ENCODE data around the gene TAF4.
A peak's percentile ranks its signal among the peaks of the same experiment; 100 is the strongest.

TAF4 gene

GRCh38 chr20:61958773-61959700, 106.6 kb downstream of the TAF4 start:
- peaks cover 25% of the 10 kb centered on the region for H3K27me3 ChIP-seq (replicated peaks; ENCODE audit: control insufficient read depth, insufficient read depth, low read length)
- peaks cover 2% of the 10 kb centered on the region for H3K9me3 ChIP-seq (ENCODE audit: control insufficient read depth, low read length)
- H3K4me3 ChIP-seq (ENCODE audit: low read length) = no peak overlapping the region
- DNase-seq (ENCODE audit: low read depth) = no peak
- H3K36me3 ChIP-seq (ENCODE audit: control insufficient read depth, insufficient read depth, low read length, severe bottlenecking) = no peaks in the 10 kb centered on the region
- H3K4me1 ChIP-seq (ENCODE audit: control insufficient read depth, insufficient read depth, low read length) = no peaks in the 10 kb centered on the region
- H3K9ac ChIP-seq (ENCODE audit: low read length) = no peak overlapping the region

DNA sequence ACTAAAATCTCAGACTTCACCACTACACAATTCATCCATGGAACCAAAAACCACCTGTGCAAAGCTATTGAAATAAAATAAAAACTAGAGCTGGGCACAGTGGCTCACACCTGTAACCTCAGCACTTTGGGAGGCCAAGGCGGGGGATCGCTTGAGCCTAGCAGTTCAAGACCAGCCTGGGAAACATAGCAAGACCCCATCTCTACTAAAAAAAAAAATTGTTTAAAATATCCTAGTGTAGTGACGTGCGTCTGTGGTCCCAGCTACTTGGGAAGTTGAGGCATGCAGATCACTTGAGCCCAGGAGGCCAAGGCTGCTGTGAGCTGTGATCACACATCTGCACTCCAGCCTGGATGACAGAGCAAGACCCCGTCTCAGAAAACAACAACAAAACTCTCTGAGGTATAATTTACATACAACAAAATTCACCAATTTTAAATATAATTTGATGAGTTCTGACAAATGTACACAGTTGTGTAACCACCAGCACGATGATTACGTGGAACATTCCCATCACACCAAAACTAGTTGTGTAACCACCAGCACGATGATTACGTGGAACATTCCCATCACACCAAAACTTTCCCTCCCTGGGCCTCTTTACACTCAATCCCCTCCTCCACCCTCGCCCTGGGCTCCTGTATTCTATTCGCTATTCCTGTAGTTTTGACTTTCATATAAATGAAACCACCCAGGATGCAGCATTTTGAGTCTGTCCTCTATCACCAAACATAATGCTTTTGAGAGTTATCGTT, 107.5 kb downstream of the TAF4 start:
- H3K4me1 ChIP-seq (ENCODE audit: control insufficient read depth, insufficient read depth, low read length) = no peaks in the 10 kb centered on the region
- H3K36me3 ChIP-seq (ENCODE audit: control insufficient read depth, insufficient read depth, low read length, severe bottlenecking) = no peaks in the 10 kb centered on the region
- no peak overlapping the region for H3K4me3 ChIP-seq (ENCODE audit: low read length)
- no peaks in the 10 kb centered on the region for H3K9me3 ChIP-seq (ENCODE audit: control insufficient read depth, low read length)
- no peak for DNase-seq (ENCODE audit: low read depth)
- H3K27me3 ChIP-seq (replicated peaks; ENCODE audit: control insufficient read depth, insufficient read depth, low read length) = peaks cover 17% of the 10 kb centered on the region
- no peak overlapping the region for H3K9ac ChIP-seq (ENCODE audit: low read length)

DNA sequence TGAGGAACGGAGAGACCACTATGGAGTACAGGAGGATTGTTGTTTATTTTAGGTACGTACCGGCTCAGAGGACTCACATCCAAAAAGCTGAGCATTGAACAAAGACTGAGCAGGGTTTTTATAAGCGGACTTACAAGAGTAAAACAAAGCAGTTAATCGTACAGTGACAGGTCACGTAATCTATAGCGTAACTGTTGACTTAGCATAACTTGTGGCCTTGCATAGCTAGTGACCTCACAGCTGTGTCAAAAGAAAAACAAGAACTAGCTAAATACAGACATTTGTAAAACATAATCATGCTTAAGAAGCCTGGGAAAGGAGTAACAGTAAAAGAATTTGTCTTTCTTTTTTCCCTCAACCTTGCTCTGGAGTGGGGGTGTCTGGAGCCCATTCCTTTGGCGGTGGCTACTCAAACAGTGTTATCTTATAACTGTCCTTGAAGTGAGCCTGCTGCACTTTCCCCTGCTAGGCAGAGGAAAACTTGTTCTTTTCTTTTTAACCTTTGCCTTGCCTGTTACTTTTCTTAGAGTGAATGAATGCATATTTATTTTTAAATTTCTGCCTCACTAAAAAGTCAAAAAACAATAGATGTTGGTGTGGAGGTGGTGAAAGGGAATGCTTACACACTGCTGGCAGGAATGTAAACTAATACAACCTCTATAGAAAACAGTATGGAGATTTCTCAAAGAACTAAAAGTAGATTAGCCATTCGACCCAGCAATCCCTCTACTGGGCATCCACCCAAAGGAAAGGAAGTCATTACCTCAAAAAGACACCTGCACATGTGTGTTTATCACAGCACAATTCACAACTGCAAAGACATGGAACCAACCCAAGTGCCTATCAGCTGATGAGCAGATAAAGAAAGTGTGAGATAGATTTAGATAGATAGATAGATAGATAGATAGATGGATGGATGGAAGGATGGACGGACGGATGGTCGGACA, 109.0 kb downstream of the TAF4 start:
- Histone ChIP-seq H3K4me3 (ENCODE audit: low read length) (no peak overlapping the region), H3K9me3 (ENCODE audit: control insufficient read depth, low read length) (no peaks in the 10 kb centered on the region), H3K4me1 (ENCODE audit: control insufficient read depth, insufficient read depth, low read length) (no peaks in the 10 kb centered on the region), H3K27me3 (replicated peaks; ENCODE audit: control insufficient read depth, insufficient read depth, low read length) (peaks cover 22% of the 10 kb centered on the region), H3K9ac (ENCODE audit: low read length) (no peak overlapping the region), H3K36me3 (ENCODE audit: control insufficient read depth, insufficient read depth, low read length, severe bottlenecking) (no peaks in the 10 kb centered on the region)
- no peak for DNase-seq (ENCODE audit: low read depth)

DNA sequence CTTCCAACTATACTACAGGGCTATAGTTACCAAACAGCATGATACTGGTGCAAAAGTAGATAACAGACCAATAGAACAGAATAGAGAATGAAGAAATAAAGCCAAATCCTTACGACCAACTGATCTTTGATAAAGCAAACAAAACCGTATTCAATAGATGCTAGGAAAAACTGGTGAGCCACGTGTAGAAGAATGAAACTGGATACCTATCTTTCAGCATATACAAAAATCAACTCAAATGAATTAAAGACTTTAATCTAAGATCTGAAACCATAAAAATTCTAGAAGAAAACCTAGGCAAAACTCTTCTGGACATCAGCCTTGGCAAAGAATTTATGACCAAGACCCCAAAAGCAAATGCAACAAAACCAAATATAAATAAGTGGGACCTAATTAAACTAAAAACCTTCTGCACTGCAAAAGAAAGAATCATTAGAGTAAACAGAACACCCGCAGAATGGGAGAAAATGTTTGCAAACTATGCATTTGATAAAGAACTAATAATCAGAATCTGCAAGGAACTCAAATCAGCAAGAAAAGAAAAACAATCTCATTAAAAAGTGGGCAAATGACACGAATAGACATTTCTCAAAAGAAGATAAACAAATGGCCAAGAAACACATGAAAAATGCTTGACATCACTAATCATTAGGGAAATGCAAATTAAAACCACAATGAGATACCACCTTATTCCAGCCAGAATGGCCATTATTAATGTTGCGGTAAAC, 109.8 kb downstream of the TAF4 start:
- DNase-seq (ENCODE audit: low read depth) = no peak
- Histone ChIP-seq H3K4me1 (ENCODE audit: control insufficient read depth, insufficient read depth, low read length) (no peaks in the 10 kb centered on the region), H3K9ac (ENCODE audit: low read length) (no peak overlapping the region), H3K9me3 (ENCODE audit: control insufficient read depth, low read length) (no peaks in the 10 kb centered on the region), H3K36me3 (ENCODE audit: control insufficient read depth, insufficient read depth, low read length, severe bottlenecking) (no peaks in the 10 kb centered on the region), H3K4me3 (ENCODE audit: low read length) (no peak overlapping the region), H3K27me3 (replicated peaks; ENCODE audit: control insufficient read depth, insufficient read depth, low read length) (peaks cover 22% of the 10 kb centered on the region)

DNA sequence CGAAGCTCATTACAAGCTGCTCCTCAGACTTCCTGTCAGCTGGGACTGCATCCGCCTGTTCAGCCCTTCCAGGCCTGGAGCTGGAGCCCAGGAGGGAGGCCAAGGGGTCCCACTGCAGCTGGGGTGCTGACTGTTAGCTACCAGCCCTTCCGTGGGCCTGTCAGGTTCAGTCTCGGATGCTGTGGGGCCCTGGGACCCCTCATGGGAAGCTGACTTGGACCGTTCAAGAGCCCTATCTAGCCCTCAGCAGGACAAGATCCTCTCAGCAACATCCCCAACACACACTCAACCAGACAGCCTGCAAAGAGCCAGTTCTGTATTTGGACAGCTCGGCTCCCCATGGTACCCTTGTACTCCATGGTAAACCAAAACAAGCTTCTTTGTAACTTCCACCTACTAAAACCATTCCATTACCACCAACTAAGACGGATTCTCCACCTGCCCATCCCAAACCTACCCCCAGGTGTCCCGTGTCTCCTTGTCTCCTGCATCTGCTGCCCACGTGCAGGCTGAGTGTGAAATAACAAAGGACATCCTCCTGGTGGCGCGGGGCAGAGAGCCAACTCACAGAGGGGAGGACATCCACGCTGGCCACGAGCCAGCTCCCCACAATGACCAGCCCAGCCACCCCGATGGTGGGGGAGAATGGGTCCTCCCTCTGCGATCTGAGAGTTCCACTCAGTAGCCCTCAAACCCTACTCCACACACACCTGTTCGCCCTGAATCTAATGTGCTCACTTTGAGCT, 111.2 kb downstream of the TAF4 start:
- H3K9me3 ChIP-seq (ENCODE audit: control insufficient read depth, low read length) = no peaks in the 10 kb centered on the region
- H3K4me1 ChIP-seq (ENCODE audit: control insufficient read depth, insufficient read depth, low read length) = no peaks in the 10 kb centered on the region
- no peaks in the 10 kb centered on the region for H3K36me3 ChIP-seq (ENCODE audit: control insufficient read depth, insufficient read depth, low read length, severe bottlenecking)
- no peak overlapping the region for H3K9ac ChIP-seq (ENCODE audit: low read length)
- no peak for DNase-seq (ENCODE audit: low read depth)
- H3K4me3 ChIP-seq (ENCODE audit: low read length) = no peak overlapping the region
- H3K27me3 ChIP-seq (replicated peaks; ENCODE audit: control insufficient read depth, insufficient read depth, low read length) = peaks cover 28% of the 10 kb centered on the region

- Histone ChIP-seq H3K9ac (ENCODE audit: low read length) (no peak overlapping the region), H3K4me3 (ENCODE audit: low read length) (no peak overlapping the region), H3K9me3 (ENCODE audit: control insufficient read depth, low read length) (no peaks in the 10 kb centered on the region), H3K27me3 (replicated peaks; ENCODE audit: control insufficient read depth, insufficient read depth, low read length) (peaks cover 27% of the 10 kb centered on the region), H3K4me1 (ENCODE audit: control insufficient read depth, insufficient read depth, low read length) (no peaks in the 10 kb centered on the region), H3K36me3 (ENCODE audit: control insufficient read depth, insufficient read depth, low read length, severe bottlenecking) (no peaks in the 10 kb centered on the region)
- no peak for DNase-seq (ENCODE audit: low read depth)
Observed at GRCh38 chr20:61953037-61954021, 112.4 kb downstream of the TAF4 start.

DNA sequence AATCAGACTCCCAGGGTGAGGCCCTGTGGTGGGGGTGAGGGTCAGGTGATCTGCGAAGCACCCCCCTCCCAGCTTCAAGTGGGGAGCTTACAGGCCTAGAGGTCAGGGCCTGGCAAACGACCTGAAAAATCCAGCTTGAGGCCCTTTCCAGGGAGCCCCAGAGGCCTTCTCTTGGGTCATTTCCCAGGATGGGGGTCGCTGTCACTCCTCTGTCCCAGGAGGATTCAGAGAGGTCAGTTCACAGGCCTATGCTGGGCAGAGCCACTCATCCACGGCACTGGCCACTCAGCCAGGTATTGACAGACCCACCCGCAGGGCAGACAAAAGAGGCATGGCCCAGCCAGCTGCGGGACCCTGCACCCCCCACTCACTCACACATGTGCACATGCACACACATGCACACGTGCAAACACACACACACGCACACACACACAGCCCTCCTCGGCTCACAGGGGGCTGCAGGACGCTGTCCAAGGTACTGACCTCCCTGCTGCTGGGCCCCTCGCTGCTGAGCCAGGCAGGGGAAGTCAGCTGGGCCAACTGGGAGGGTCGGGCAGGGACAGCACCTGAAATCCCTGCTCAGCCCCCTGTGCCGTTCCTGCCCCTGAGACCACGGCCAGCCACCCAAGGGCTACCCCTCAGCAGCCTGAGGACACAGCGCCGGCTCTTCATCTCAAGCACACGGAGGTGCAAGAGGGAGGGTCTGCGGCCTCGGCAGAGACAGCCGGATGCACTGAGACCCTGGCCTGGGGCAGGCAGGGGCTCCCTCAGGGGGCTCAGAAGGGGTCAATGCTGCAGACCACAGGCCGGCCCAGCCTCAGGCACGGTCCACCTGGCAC, 113.8 kb downstream of the TAF4 start:
- no peak overlapping the region for H3K9ac ChIP-seq (ENCODE audit: low read length)
- peak; percentile 16 for DNase-seq (ENCODE audit: low read depth)
- no peak overlapping the region for H3K4me3 ChIP-seq (ENCODE audit: low read length)
- H3K36me3 ChIP-seq (ENCODE audit: control insufficient read depth, insufficient read depth, low read length, severe bottlenecking) = no peaks in the 10 kb centered on the region
- H3K27me3 ChIP-seq (replicated peaks; ENCODE audit: control insufficient read depth, insufficient read depth, low read length) = peaks cover 27% of the 10 kb centered on the region
- H3K4me1 ChIP-seq (ENCODE audit: control insufficient read depth, insufficient read depth, low read length) = no peaks in the 10 kb centered on the region
- H3K9me3 ChIP-seq (ENCODE audit: control insufficient read depth, low read length) = no peaks in the 10 kb centered on the region

GRCh38 chr20:61950641-61951071, 115.0 kb downstream of the TAF4 start:
- Histone ChIP-seq H3K4me1 (ENCODE audit: control insufficient read depth, insufficient read depth, low read length) (no peaks in the 10 kb centered on the region), H3K9me3 (ENCODE audit: control insufficient read depth, low read length) (no peaks in the 10 kb centered on the region), H3K9ac (ENCODE audit: low read length) (no peak overlapping the region), H3K4me3 (ENCODE audit: low read length) (no peak overlapping the region), H3K36me3 (ENCODE audit: control insufficient read depth, insufficient read depth, low read length, severe bottlenecking) (no peaks in the 10 kb centered on the region), H3K27me3 (replicated peaks; ENCODE audit: control insufficient read depth, insufficient read depth, low read length) (peaks cover 24% of the 10 kb centered on the region)
- DNase-seq (ENCODE audit: low read depth) = no peak
